DMS153 treated with DMSO at 0.1 percent for 48 hours (cell line): Measurements from ENCODE around the gene NRF1.

Experiments used
- DNase-seq: peaks from one replicate; lab custom pipeline; 2025; ENCODE audit not compliant: unreplicated experiment; lab: John Stamatoyannopoulos, UW

Gene NRF1

DNA sequence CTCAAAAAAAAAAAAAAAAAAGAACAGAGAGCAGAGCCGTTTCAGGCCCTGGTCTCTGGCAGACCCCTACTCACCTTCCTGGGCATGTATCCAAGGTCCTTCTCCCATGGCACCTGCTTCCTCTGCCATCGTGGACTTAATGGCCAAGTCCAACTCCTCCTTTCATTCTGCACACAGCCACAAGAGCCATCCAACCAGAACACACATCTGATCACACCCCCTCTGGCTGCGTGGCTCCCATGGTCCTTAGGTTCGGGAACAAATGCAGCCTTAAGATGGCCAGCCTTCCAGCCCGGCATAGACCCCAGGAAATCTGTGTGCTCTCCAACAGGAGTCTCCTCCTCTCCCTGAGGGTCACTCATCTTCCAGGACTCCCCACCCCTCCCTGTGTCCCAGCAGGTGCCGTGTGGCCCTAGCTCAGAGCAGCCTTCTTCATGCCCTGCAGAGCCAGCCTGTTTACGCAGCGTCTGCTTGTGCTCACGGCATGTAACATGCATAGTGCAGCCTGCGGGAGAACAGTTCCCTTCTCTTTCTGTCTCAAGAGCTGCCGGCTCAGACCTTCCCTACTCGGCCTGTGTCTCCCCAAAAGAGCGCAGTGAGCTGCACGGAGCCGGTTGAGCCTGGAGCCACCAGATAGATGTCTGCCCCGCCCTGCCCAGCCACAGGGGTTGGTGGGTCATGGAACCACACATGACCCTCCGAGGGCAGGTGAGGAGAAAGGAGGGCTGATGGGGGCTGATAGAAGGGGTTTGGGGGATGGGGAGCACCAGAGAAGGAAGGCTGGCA, 157.3 kb downstream of the NRF1 start:
- no peak for DNase-seq

DNA sequence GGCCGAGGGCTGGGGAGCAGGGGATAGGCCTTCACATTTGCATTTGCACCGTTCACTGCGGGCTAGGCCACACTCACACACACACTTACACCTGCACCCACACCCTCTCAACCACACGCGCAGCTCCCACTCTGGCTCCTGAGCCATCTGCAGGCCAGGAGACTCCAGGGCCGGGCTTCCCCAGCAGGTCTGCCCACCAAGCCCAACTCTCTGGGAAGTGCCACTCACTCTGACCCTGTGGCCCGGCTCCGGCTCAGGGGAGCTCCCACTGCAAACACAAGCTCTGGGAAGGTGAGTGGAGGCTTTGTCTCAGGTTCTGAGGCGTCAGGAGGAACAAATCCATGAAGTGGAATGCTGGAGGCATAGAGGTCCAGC, 157.9 kb downstream of the NRF1 start:
- DNase-seq, result no peak

DNA sequence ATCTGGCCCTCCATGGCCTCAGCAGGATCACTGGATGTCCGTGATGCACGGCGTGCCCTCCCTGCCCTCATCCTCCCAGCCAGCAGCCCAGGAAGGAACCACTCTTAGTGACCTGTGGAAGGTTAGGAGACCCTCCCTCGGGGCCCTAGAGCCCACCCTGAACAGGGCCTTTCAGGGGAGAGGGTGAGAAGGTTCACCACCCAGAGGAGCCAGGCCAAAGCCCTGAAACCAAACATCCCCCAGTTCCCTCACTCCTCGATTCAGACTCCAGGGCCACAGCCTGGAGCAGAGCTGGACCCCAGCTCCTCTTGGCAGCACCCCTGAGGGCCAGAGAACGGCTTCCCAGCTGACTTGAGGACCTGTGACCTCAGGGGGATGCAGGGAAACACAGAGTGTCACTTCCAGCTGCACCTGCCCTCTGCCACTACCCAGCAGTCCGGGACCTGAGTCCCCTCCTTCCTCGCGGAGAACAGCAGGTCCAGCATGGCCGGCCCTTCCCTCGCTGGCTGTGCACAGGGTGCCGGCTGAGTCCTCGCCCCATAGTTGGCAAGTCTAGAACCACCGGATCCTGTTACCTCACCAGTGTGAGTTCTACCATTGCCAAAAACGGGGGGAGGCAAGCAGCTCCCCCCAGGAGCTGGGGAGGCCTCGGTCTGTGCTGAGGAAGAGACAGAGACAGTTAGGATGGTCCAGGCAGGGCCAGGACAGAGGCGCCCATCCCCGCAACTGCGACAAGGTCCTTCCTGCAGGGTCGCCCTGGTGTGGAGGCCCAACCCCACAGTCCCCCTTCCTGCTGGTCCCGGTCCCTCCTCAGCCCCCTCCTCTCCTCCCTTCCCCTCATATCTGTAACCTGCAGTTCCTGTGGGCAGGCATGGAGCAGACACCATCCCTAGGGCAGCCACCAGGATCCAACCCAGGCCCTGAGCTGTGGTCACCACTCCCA, 158.6 kb downstream of the NRF1 start:
- DNase-seq, result no peak

DNA sequence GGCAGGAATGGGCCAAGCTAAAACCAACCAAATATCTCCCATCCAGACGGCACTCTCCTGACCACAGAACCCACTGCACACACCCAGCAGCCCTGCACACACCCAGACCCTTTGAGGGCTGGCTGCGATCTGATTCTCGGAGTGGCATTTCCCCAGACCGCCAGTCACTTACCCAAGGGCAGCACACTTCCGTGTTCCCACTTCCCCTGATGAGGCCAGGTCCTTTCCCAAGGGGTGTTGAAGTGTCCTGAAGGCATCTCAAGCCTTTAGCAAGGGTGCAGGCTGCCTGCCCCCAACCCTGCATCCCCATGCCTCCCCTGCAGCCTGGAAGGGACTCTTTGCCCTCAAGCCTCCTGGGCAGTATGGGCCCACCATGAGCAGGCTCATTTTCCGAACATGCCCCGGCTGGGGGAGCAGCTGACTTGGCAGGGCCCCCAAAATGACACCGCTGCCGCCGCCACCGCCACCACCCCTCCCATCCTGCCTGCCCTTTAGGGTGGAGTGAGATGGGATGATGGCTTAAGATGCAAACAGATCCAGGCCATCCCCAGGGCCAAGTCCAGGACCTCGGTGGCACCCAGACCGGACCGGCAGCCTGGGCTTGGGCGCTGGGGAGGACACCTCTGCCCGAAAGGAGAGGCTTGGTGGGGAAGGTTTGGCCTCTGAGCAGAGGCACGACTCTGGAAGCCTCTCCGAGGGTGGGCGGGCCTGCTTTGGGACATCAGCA, 159.8 kb downstream of the NRF1 start:
- DNase-seq, result no peak

DNA sequence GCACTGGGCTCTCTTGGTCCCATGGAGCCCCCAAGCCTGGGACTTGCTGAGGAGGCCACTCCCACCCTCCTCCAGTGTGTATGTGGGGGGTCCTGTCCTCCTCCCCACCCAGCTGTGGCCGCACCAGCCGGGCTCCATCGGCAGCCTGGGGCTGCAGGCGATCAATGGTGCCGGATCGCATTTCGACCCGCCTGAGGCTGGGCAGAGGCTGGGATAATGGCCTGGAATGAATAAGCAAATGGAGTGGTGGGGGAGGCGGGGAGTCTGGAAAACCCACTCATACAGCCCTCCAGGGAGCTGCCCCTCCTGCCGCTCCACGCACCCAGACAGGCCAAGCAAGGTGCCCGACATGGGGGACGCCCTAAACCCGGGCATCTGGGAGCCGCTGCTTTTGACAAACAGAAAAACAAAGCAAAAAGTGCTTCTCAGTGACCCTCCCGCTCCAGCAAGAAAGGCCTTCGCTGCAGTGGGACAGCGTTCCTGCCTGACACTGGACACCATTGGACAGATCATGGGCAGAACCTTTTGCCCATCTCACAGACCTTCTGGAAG, 160.5 kb downstream of the NRF1 start:
- DNase-seq, result no peak

DNA sequence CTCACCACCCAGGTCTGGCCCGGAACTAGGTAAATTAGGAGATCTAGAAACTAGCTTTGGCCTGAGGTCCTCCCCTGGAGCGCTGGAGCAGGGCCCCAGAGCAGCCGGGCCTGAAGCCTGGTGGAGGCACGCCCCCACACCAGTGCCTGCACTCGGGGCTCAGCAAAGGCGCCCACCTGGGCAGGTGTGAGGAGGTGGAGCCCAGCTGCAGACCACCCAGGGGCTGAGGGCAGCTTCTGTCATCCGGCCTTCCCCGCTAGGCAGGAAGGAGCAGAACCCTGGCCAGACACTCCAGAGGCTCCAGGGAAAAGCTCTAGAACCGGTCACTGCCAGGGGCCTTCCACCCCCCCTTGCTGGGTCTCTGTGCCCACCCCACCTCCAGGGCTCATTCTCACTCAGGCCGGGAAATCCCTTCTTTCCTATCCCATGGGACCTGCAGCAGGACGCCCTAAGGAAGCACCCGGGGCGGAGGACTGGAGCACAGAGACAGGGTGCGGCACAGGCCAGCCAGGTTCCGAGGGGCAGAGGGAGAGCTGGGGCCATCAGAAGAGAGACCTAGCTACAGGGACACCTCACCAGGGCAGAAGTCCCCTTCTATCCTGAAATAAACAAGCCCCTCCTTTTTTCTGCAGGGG, 161.2 kb downstream of the NRF1 start:
- no peak for DNase-seq

DNA sequence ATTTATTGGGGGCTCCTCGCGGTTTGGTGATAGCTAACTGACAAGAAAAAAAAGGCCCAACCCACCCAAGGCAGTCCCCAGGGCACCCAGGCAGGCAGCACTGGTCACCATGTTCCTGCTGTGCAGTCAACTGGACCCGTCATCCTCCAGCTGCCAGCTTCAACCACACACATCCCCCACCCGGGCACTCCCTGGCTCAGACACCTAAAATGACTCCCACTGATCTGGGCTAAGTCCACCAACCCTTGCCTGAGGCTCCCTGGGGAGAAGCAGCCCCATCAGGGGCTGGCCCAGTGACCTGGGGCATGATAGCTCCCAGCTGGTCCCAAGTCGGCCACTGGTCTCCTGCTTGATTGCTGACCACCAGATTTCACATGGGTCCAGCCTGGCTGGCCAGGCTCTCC, 161.8 kb downstream of the NRF1 start:
- no peak for DNase-seq

DNA sequence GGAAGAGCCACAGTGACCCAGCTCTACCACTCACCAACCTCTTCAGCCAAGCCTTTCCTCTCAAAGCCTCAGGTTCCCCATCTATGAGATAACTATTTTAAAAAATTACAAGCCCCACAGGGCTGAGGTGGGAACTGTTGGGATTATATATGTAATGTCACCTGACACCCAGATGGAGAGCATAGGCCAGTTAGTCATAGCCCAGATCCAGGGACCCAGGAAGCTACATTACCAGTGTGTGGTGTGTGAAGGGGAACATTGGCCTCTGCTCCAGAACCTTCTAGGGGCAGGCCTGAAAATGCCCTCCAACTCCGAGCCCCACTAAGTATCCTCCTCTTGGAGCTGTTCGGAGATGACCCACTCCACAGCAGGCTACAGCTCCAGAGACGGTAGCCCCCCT, 162.4 kb downstream of the NRF1 start:
- DNase-seq, result no peak

DNA sequence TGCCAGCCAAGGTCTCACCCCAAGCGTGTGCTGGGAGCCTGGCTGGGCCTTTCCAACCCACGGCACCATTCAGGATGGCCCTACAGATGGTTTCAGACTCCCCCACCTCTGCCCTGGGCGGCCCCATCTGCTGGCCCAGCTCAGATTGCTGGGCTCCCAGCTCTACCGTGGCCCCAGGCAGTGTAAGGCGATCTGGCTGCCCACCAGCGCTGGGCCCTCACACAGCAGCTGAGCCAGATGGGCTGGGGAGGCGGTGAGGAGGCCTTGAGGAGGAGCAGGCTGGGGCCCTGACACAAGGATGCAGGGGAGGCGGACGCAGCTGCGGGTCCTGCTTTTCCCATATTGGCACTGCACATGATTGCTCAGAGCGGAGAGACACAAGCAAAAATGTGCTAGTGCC, 162.8 kb downstream of the NRF1 start:
- no peak for DNase-seq

DNA sequence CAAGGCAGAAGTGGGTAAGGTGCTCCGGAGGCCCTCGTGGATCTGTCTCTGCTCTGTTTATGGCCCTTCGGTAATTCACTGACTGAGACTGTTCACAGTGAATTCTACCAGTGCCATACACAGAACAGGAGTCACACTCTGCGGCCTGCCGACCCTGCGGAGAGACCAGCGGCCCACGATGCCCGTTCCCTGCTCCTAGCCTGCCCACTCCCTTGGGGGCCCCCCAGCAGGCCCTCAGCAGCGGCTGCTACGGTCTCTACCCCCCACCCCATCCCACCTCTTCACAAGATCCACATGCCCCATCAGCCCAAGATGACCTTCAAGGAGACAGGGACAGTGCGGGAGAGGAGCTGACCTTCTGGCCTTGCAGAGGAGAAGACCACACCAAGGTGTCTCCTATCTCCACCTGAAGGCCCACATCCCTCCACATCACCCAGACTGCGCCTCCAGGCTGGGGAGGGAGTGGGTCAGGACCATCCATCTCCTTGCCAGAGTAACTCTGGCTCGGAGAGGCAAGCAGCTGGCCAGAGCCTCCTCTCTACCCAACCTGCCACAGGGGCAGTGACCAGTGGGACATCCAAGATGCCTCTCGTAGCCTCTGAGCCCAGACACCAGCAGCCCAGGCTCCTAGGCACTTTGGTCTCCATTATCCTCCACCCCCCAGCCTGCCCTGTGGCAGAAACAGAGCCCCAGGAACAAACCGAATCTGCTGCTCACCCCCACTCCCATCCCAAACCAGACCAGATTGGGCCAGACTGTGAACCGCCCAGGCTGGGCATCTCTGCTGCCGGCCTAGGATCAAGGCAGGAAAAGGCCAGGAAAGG, 163.6 kb downstream of the NRF1 start:
- no peak for DNase-seq

DNA sequence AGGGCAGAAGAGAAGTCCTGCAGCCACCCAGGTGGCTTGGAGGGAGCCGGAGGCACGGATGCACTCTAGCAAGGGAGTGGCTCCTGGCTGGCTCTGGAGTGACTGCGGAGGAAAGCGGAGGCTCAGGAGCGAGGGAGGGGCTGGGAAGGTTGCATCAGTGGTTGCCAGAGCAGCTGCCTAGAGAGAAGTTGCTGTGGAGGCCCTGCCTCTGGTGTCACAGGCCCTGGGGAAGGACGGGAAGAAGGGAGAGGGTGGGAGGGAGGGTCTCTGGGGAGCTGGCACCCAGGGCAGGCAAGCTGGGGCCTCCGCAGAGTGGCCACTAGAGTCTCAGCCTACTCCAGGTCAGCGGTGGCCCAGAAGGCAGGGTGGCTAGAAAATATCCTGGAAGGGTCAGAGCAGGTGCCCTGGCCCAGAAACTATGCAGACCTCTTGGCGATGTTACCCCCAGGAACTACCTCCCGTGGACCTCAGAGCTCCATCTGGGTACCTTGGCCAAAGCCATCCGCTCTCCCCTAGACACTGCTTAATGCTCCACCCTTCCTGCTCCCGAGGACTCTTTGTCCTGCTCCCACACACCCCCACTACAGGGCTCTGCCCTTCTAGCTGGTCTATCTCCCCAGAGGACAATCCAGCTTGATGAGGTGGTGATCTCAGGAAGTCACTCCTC, 164.3 kb downstream of the NRF1 start:
- DNase-seq, result no peak

DNA sequence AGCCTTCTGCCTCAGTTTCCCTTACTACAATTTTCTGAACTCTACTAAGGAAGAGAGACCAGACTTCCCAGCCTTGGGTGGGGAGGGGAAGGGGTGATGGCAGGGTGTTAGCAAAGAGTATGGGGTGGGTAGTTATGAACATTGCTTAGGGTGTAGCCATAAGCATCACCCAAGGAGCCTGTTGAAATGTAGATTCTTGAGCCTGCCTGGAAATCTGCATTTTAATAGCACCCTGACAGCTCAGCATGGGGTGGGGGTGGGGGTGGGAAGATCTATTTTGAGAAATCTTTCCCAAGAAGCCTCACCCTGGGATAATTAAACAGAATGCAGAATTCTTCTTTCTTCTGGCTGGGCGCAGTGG, 164.8 kb downstream of the NRF1 start:
- DNase-seq, result no peak

DNA sequence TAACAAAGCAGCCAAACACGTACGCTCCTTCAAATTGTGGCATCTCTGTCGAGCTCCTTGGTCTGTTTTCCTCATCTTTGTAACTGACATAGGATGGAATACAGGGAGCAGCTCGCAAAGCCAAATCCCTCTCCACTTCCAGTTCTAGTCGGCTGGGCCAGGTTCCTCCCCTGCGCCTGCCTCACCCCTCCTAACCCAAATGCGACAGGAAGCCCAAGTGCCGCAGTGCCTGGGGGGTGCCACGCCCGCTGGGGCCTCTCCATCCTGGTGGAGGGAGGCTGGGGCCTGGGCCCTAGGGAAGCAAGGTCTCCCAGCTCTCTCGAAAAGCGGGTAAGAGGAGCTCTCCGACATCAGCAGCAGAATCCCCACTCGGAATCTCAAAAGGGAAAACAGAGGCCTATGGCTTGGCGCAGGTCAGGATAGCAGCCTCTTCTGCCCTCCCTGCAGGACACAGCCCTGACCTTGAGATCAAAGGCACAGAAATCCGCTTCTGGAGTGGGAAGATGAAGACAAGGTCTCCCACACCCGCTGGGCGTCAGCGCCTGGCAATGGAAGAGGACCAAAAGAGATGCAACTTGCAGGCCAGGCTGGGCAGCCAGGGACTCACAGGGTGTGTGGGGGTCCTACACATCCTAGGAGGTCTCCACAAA, 165.8 kb downstream of the NRF1 start:
- no peak for DNase-seq

DNA sequence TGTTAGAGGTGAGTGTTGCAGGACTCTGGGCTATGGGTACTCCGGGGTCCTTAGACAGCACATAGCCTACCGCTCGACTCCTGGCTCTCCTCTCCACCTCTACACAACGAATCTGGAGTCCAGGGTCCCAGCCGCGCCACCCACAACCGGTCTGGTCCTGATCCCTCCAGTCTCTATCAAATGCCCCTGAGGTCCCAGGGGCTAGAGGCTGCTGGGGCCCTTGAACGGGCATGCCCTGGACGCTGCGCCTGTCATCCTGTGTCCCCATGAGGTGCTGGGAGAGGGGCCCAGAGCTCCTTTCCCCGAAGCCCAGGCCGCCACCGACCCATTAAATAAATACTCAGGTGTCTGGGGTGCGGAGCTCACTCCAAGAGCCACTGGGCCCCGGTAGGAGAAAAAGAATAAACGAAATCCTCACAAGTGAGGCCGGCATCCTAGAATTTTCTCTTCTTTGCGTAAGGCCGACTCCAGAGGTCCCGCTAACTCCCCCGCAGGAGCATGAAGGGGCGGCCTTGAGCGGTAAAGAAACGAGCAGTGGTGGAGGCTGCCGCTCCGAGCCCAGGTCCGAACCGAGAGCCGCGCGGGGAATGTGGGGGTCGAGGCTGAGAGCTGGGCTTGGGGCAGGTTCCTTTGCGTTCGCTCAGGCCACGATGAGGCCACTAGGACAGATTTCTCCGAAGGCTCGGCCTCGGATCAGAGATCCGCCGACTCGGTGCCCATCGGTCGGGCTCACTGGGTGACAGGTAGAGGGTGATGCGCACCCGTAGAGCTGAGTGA, 166.7 kb downstream of the NRF1 start:
- DNase-seq, result no peak

DNA sequence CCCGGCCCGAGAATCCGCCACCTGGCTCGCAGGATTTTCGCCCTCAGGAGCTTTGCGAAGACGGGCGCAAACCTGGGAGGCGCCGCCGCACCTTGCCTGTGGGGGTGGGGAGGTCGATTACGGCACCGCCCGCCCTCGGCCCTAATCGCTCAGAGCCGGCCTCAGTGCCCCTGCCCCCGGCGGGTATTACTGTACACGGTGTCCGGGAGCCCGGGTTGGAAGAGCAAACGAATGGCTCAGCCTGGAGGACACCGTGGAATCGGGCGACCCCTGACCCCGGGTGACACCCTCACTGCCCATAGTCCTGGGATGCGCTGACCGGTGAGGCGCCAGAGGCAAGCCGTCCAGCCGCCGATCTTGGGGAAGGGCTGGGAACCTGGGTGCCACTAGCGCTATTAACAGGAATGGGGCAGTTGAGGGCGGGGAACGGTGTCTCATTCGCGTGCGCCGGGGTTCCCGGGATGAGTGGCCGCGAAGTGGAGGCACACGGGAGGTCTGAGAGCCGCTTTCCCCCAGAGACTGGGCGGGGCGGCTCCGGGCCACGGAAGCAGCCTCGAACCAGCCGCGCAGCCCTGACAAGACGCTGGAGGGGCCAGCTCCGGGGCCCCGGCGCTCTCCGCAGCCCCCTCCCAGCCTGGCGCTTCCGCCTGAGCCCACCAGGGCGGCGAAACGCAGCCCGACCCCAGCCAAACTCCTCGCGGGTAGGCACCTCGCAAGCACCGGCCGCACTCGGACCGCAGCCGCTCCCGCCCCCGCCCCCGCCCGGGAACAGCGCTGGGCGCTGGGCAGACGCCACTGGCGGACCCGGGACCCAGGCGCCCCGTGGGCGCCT, 167.5 kb downstream of the NRF1 start:
- DNase-seq, result no peak

DNA sequence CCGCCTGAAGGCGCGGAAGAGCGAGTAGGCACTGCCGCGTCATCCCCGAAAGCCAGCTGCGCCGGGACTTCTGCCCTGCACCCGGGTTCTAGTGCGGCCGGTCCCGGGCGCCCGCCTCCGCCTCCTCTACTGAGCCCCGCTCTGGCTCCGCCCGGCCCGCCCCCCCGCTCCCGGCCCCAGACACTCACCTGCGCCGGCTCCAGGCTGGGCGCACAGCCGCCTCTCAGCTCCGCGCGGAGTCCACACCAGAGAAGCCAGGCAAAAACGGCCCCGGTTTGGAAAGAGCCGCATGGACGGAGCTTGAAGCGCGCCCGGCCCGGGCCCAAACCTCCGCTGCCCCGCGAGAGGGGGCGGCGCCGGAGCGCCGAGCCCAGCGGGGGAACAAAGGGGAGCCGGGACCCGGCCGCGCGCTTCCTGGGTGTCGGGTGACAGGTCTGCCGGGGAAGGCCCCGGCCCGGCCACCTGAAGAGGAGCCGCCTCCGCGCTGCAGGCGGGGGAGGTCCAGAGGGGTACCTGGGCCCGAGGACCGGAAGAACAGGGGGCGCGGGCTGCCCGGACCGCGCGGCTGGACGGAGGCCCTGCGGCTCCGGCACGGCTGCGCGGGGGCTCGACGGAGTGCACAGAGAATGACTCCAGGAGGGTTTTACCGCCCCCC, 168.2 kb downstream of the NRF1 start:
- DNase-seq, result peak; percentile 65
